UCSD-AML1 (cell line): ENCODE measurements around the gene IKZF3.
"Not testable (repeated sequence)": the region's sequence is repeated elsewhere in the genome, so short reads cannot be mapped to it uniquely, and the experiment has no call there.

Experiments used
- DNase-seq: peaks from one replicate; lab custom pipeline; 2025; ENCODE audit not compliant: unreplicated experiment; lab: John Stamatoyannopoulos, UW

Gene IKZF3

DNA sequence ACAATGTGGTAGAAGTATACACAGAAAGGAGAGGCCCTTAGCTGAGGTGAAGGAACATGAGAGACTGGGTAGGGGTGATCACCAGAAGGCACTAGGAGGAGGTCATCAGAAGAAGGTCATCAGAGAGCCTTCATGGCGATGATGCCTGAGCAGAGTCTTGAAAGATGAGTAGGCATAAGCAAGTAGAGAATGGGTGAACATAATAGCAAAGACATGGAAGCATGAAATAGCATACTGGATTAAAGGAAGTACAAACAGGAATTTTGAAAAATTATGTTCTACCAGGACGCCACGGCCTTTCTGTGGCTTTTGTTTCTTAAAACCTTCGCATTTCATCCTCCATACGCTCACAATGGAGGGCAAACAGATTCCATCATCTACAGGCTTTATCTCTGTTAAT lies 2.9 kb downstream of the IKZF3 start:
- DNase-seq: no peak

DNA sequence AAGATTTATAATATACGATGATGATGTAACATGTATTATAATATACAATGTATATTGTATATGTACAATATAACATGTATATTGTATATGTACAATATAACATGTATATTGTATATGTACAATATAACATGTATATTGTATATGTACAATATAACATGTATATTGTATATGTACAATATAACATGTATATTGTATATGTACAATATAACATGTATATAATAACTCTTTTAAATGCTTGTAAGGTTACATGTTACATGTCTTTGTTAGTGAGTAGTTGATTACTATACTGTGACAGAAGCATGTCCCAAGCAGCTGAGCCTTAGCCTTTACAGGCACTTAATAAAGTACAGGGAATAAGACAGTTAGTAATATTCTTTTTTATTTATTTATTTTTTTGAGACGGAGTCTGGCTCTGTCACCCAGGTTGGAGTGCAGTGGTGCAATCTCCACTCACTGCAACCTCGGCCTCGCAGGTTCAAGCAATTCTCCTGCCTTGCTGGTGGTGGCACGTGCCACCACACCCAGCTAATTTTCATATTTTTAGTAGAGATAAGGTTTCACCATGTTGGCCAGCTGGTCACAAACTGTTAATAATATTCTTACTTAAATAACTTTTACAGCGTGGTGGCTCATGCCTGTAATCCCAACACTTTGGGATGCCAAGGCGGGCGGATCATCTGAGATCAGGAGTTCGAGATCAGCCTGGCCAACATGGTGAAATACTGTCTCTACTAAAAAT lies 8.0 kb downstream of the IKZF3 start:
- DNase-seq: not testable (repeated sequence)

DNA sequence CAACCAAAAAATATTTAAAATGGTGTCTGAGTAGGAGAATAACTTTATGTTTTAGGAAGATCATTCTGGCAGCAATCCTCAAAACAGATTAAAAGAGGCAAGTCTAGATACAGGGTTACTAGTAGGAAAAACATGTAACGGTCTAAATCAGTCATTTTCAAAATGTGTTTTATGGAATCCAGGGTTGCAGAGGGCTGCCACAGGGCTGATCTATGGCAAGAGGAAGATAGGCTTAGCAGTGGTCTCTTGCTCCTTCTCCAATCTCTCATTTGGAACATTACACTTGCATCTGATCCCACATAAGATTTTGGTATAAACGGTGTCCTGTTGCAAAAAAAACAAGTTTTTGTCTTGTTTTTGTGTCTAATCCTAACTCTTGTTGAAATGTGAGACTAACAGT lies 9.2 kb downstream of the IKZF3 start:
- DNase-seq: no peak

DNA sequence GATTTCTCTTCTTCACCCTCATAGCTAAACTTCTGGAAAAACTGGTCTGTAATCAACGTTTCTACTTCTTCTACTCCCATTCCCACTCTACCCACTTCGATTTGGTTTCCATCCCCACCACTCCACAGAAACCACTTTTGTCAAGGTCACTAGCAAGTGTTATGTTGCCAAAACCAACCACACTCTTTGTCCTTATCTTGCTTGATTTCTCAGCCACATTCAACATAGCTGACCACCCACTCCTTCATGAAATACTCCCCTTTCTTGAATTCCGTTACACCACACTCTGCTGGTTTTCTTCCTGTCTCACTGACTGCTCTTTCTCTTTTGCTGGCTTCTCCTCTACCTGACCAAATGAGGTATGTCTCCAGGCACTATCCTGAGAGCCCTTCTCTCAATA lies 11.9 kb downstream of the IKZF3 start:
- DNase-seq: no peak

DNA sequence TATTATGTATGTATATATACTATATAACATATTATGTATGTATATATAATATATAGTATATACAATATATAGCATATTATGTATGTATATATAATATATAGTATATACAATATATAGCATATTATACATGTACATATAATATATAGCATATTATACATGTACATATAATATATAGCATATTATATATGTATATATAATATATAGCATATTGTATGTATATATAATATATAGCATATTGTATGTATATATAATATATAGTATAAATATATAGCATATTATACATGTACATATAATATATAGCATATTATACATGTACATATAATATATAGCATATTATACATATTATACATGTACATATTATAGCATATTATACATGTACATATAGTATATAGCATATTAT lies 13.9 kb downstream of the IKZF3 start:
- DNase-seq: not testable (repeated sequence)

DNA sequence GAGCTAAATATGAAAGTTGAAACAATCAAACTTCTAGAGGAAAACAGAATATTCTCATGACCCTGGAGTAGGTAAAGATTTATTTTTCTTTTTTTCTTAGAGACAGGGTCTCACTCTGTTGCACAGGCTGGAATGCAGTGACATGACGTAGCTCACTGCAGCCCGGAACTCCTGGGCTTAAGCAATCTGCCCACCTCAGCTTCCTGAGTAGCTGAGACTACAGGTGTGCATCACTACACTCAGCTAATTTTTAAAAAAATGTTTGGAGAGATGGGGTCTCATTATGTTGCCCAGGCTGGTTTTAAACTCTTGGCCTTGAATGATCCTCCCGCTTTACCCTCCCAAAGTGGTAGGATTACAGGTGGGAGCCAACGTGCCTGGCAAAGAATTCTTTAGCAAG lies 15.5 kb downstream of the IKZF3 start:
- DNase-seq: no peak

DNA sequence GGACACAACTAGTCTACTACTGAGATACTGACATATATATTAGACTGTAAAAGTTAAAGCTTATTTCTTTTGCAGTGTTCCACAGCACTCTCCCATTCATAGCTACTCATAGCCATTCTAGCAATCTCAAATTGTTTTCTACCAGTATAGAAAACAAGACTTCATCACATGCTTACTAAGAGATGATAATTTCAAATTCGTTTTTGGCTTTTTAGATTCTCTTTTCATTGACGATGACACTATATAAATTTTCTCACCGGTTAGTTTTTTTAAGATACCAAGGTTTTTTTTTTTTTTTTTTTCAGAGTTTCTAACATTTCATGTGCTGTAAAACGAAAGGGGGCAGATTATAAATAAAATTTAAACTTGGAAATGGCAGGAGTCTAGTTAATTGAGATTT lies 17.9 kb downstream of the IKZF3 start:
- no peak for DNase-seq

DNA sequence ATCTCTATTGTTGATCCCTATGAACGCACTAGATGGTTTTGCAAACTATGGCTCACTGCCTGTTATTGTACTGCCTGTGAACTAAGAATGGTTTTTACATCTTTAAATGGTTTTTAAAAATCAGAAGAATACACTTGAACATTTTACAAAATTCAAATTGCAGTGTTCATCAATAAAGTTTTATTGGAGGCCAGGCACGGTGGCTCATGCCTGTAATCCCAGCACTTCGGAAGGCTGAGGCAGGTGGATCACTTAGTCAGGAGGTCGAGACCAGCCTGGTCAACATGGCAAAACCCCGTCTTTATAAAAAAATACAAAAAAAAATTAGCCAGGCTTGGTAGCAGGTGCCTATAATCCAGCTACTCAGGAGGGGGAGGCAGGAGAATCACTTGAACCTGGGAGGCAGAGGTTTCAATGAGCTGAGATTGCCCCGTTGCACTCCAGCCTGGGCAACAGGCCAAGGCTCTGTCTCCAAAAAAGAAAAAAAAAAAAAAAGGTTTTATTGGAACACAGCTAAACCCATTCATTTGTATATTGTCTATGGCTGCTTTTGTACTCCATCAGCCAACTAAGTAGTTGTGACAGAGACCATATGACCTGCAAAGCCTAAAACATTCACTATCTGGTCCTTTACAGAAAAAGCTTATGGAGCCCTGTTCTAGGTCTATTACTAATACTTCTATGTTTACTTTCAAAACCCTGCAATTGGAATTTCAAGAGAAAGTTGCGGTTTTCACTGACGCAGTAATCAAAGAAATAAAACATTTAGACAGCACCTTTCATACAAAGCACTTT lies 18.9 kb downstream of the IKZF3 start:
- DNase-seq: no peak

DNA sequence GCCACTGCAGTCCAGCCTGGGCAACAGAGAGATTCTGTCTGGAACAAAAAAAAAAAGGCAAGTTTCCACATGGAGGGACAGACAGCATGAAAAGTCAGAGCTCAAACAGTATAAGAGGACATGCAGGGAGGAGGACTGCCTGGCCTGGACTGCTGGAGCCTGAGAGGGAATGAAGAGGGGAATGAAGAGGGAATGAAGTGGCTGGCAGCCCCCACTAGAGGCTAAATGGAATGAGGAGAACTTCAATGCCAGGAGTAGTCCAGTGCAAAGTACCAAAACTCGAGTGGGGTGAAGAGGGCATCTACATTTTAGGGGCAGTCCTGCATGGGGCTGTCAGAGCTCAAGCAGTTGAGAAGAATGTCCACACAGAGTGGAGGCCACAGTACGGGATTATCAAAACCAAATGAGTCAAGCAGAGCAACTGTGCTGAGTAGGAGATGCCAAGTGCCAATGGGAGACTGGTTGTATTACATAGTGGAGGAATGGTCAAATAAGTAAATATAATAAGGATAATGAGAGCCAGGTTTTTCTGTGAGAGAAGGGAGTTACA lies 22.9 kb downstream of the IKZF3 start:
- DNase-seq: no peak

DNA sequence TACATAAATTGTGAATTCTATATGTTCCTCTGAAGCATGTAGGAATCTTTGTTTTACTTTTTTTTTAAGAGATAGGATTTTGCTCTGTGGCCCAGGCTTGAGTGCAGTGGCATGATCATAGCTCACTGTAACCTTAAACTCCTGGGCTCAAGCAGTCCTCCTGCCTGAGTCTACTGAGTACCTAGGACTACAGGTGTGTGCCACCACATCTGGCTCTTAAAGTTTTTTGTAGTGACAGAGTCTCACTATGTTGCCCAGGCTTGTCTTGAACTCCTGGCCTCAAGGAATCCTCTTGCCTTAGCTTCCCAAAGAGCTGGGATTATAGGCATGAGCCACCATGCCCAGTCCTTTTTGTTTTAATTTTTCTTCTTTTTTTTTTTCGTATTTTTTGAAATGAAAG lies 25.3 kb downstream of the IKZF3 start:
- DNase-seq: no peak

DNA sequence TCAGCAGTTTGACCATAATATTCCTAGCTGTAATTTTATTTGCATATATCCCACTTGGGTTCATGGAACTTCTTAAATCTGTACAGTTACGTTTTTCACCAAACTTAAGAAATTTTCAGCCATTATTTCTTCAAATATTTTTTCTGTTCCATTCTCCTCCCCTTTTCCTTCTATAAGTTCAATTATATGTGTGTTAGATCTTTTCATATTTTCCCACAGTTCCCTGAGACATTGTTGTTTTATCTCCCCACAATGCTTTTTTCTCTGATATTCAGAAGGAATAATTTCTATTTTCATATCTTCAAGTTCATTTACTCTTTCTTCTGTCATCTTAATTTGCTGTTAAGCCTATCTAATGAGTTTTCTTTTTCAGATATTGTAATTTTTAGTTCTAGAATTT lies 26.1 kb downstream of the IKZF3 start:
- DNase-seq: no peak

DNA sequence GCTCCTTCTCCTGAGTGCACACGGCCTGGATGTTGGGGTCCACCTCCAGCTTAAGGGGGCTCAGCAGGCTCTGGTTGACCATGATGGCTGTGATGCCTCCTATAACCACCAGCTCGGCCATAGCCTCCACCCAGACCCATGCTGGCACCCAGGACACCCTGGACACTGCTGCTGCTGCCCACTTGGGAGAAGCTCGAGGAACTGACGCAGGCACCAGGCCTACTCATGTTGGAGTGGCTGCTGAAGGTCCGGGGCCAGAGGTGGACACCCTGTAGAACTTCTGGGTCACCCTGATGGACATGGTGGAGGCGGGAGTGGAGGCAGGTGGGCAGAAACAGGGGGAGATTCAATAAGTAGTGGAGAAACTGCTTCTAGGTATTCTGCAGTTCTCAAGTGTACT lies 28.0 kb downstream of the IKZF3 start:
- DNase-seq: no peak

DNA sequence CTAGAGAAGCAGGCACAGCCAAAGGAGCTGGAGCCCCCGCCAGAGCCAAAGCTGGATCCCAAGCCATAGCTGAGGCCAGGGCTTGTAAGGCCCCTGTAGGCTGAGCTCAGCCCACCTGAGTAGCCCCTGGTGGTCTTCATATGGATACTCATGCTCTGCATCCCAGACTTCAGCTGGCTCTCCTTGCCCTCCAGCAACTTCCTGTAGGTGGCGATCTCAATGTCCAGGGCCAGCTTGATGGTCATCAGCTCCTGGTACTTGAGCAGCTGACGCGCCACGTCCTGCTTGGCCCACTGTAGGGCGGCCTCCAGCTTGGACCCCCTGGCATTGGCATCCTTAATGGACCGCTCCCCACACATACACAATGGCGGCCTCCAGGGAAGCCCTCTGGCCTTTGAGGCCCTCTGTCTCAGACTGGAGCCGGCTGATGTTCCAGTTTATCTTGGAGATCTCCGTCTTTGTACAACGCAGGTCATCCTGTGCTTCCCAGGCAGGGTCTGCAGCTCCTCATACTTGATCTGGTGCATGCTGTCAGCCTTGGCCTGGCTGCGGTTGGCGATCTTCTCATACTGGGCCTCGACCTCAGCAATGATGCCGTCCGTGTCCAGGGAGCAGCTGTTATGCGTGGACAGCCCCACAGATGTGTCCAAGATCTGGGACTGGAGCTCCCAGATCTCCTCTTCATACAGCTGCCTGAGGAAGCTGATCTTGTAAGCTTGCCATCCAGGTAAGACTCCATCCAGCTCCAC lies 28.9 kb downstream of the IKZF3 start:
- no peak for DNase-seq

DNA sequence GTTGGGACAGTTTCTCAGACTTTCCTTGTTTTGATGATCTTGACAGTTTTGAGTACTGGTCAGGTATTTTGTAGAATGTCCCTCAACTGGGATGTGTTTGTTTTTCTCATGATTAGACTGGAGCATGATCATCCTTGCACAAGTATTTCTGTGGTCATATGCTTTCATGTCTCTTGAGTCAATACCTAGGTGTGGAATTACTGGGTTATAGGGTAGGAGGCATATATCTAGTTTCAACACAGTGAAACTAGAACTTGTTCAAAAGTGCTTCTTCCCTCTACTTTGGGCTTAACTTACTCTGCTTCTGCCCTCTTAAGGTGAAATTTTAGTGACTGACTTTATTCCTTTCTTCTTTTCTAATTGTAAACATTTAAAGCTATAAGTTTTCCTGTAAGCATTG lies 30.1 kb downstream of the IKZF3 start:
- DNase-seq: no peak

DNA sequence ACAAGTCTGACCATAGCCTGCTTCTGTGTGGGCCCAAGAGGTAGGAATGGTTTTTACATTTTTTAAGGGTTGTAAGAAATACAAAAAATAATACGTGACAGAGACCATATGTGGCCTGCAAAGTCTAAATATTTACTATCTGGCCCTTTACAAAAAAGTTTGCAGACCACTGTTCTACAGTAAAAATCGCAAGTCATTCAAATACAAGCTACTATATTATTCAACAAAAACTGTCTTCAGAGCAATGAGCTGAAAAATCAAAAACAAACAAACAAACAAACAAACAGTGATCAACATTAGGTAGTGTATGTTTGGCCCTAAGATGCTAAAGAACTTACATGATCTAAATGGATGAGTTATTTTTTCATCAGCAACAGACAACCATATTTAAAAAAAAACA lies 32.5 kb downstream of the IKZF3 start:
- no peak for DNase-seq

DNA sequence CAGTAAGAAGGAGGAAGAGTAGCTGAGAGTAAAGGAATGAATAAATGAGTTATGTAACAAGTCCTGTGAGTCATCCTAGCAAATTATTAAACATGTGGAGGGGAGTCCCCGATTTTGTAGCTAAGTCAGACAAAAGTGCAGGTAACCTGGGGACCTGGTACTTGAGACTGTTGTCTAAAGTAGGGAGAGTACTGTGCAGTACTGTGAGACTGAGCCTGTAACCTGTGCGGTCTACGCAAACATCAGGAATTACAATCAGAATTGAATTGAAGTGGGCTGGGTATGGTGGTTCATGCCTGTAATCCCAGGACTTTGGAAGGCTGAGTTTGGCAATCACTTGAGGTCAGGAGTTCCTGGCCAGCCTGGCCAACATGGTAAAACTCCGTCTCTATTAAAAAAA lies 35.7 kb downstream of the IKZF3 start:
- no peak for DNase-seq

DNA sequence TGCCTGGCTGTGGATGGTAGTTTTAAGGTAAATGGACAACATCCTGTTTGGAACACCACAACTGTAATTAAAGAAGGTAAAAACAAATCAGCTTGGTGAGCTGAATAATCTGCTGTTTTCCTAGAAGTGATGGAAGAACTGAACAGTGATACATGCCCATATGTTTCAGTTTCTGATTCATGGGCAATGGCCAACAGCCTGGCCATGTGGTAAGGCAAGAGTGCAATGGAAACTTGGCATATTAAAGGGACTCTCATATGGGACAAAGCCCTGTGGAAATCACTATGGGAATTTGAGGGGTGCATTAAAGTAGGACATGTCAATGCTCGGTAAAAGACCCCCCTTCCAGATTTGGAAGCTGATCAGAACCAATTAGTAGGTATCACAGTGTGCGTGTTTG lies 37.8 kb downstream of the IKZF3 start:
- no peak for DNase-seq

DNA sequence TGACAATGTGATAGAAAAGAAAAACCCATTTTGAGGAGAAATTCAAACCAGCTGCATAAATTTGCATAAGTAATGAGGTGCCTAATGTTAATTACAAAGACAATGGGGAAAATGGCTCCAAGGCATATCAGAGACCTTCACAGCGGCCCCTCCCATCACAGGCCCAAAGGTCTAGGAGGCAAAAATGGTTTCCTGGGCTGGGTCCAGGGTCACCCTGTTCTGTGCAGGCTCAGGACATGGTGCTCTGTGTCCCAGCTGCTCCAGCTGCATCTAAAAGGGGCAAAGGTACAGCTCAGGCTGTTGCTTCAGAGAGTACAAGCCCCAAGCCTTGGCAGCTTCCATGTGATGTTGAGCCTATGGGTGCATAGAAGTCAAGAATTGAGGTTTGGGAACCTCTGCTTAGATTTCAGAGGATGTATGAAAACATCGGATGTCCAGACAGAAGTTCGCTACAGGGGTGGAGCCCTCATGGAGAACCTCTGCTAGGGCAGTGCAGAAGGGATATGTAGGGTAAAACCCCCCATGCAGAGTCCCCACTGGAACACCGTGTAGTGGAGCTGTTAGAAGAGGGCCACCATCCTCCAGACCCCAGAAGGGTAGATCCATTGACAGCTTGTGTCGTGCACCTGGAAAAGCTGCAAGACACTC lies 40.6 kb downstream of the IKZF3 start:
- DNase-seq: no peak

DNA sequence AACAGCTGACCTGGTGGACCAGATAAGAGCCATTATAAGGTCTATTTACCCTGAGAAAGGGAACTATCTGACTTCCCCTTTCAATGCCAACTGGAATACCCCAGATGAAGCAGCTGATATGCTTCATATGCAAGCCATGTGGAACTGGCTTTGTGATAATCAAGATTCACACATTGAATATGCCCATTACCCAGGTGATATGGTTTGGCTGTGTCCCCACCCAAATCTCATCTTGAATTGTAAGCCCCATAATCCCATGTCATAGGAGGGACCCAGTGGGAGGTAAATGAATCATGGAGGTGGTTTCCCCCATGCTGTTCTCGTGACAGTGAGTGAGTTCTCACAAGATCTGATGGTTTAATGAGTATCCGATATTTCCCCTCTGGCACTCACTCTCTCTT lies 42.1 kb downstream of the IKZF3 start:
- DNase-seq: no peak

DNA sequence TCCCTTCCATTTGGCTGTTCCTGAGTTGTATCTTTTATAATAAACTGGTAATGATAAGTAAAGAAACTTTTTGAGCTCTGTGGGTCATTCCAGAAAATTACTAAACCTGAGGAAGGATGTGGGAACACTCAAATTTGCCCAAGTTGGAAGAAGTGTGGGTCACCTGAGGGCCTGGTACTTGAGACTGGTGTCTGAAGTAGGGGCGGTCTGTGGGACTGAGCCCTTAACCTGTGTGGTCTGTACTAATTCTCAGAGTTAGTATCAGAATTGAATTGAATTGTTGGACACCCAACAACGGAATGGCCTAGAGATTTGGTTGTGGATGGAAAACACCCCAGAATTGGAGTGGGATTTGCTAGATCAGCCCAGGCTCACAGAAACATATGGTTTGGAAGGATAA lies 43.1 kb downstream of the IKZF3 start:
- DNase-seq: no peak

DNA sequence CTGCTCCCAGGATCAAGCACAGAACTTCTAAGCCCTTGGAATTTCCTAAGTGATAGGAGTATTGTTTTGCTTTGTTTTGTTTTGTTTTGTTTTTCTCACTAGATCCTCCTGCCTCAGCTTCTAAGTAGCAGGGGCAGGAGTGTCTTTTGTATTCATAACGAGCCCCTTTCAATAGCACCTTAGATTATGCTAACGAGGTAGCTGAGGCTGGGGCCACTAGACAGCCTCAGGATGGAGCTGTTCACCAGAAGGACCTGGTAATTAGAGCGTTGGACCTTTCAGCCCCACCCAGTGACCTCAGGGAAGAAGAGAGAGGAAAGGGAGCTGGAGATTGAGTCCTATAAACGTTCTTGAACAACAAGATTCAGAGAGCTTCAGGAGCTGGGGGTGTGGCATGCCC lies 43.6 kb downstream of the IKZF3 start:
- DNase-seq: no peak
